Testis (tissue), 3 donors: ENCODE data around the gene USF2. TPM values are rescaled to one million over a fixed set of nuclear protein-coding genes. Genes with fewer than 3 reads are reported as not detected.
A peak's percentile ranks its signal among the peaks of the same experiment; 100 is the strongest.

Source experiments
- DNase-seq: peaks from one replicate; pipeline ENCODE4 v3.0.0-alpha.2; 2019
- H3K27ac ChIP-seq, 2 donors: fragments of 200-600 bp; sonication (generic); one replicate each; pipeline ENCODE4 v1.5.1; 2019
- H3K27me3 ChIP-seq: fragments of 200-600 bp; sonication (generic); one replicate; pipeline ENCODE4 v1.5.1; 2019
- H3K36me3 ChIP-seq: fragments of 200-600 bp; sonication (generic); one replicate; pipeline ENCODE4 v1.5.1; 2017; ENCODE audit warnings: low read depth; ENCODE audit errors: missing control alignments
- H3K4me1 ChIP-seq: fragments of 200-600 bp; sonication (generic); one replicate; pipeline ENCODE4 v1.5.1; 2019
- H3K4me3 ChIP-seq, 2 donors: fragments of 200-600 bp; sonication (generic); one replicate each; pipeline ENCODE4 v1.5.1; 2017 to 2019
- H3K9me3 ChIP-seq: fragments of 200-600 bp; sonication (generic); one replicate; pipeline ENCODE4 v1.5.1; 2017
- CTCF ChIP-seq, 3 experiments: fragments of 450-650 bp in 2 of 3; fragments of 200-600 bp in 1 of 3; sonication (generic) in 1 of 3; IDR thresholded peaks; one replicate each; pipeline ENCODE4 v1.5.1; 2016 to 2019; ENCODE audit warnings: antibody characterized with exemption in 3 of 3, mild to moderate bottlenecking in 2 of 3, moderate library complexity in 1 of 3
- POLR2A ChIP-seq: fragments of 450-650 bp; IDR thresholded peaks from one replicate; pipeline ENCODE4 v1.6.1; 2017; ENCODE audit warnings: antibody characterized with exemption, mild to moderate bottlenecking, moderate library complexity
- WGBS, 2 donors: methylation state at CpG; one replicate each; pipeline ENCODE4 v1.1.5; 2018; 5-methylcytosine and 5-hydroxymethylcytosine counted together
- intact Hi-C: fragments of 100-400 bp; cut with DNase I; formaldehyde crosslinking; loops from one replicate; pipeline ENCODE4 v1.15.1; 2023; ENCODE audit warnings: low total_unique reads
- polyA plus RNA-seq: library from polyadenylated mRNA; stranded (reverse); fragments of 350-450 nt; fragmentation: Illumina TruSeq; extraction: RNeasy Lipid Tissue Mini Kit (QIAGEN cat#74804); gene quantifications from one replicate; pipeline ENCODE4 v1.2.3, GENCODE V29; 2014; ENCODE audit warnings: low read depth, low replicate concordance; ENCODE audit not compliant: insufficient read depth
- total RNA-seq, 2 donors: library from RNA; depleted of rRNA; stranded (reverse); fragments of >200 nt; gene quantifications; one replicate each; pipeline ENCODE4 v1.2.3, GENCODE V29; 2016

USF2 gene
- total and polyA plus RNA-seq, 3 donors from 2014 or later, result 83.1 to 123 (median 105) TPM

- no peaks in the 10 kb centered on the region for H3K9me3 ChIP-seq
- no peak for TF ChIP-seq CTCF (IDR thresholded peaks at IDR 0.05)
- no peak for TF ChIP-seq POLR2A
- H3K27ac ChIP-seq, result peak overlapping the region in 1 of 2 donors; percentile 63
- H3K27me3 ChIP-seq, result no peaks in the 10 kb centered on the region
- intact Hi-C loops, result no loop called here
- no peak for DNase-seq
- peaks cover 43% of the 10 kb centered on the region for H3K4me1 ChIP-seq
- no peaks in the 10 kb centered on the region for H3K36me3 ChIP-seq
- WGBS, 2 donors, result 74 to 80% methylated on average over 10 of the region's 10 CpGs
- no peak overlapping the region for H3K4me3 ChIP-seq
These were observed 42.2 kb downstream of the USF2 start for GRCh38 chr19:35310811-35311465.

GRCh38 chr19:35311901-35312665 is 43.3 kb downstream of the USF2 start:
- Histone ChIP-seq H3K4me1 (peaks cover 43% of the 10 kb centered on the region), H3K36me3 (no peaks in the 10 kb centered on the region), H3K4me3 (no peak overlapping the region), H3K27ac (no peak overlapping the region), H3K9me3 (no peaks in the 10 kb centered on the region), H3K27me3 (no peaks in the 10 kb centered on the region)
- DNase-seq, result no peak
- intact Hi-C loops, result no loop called here
- no peak for TF ChIP-seq CTCF (IDR thresholded peaks at IDR 0.05)
- TF ChIP-seq POLR2A, result no peak
- 59 to 68% methylated on average over 14 to 21 of the region's 21 CpGs for WGBS, 2 donors

- 49 to 72% methylated on average over 6 to 7 of the region's 7 CpGs for WGBS, 2 donors
- peak; percentile 43 for DNase-seq
- H3K27ac ChIP-seq, result no peak overlapping the region
- intact Hi-C loops, result no loop called here
- H3K4me3 ChIP-seq, result no peak overlapping the region
- H3K36me3 ChIP-seq, result no peaks in the 10 kb centered on the region
- no peaks in the 10 kb centered on the region for H3K27me3 ChIP-seq
- H3K9me3 ChIP-seq, result no peaks in the 10 kb centered on the region
- peaks cover 35% of the 10 kb centered on the region for H3K4me1 ChIP-seq
- TF ChIP-seq CTCF (IDR thresholded peaks at IDR 0.05) (no peak), POLR2A (no peak)
These were observed 44.8 kb downstream of the USF2 start for GRCh38 chr19:35313587-35313986.

- no peaks in the 10 kb centered on the region for H3K27me3 ChIP-seq
- no peaks in the 10 kb centered on the region for H3K9me3 ChIP-seq
- 77 to 84% methylated on average over 8 of the region's 8 CpGs for WGBS, 2 donors
- no peak for TF ChIP-seq POLR2A
- TF ChIP-seq CTCF (IDR thresholded peaks at IDR 0.05), result no peak
- H3K4me1 ChIP-seq, result peaks cover 32% of the 10 kb centered on the region
- H3K36me3 ChIP-seq, result no peaks in the 10 kb centered on the region
- H3K27ac ChIP-seq, result no peak overlapping the region
- intact Hi-C loops, result no loop called here
- no peak overlapping the region for H3K4me3 ChIP-seq
- DNase-seq, result no peak
These were observed 45.3 kb downstream of the USF2 start for GRCh38 chr19:35314031-35314430.
